ENCODE data around the gene MIA3.
"Not testable (repeated sequence)": the region's sequence is repeated elsewhere in the genome, so short reads cannot be mapped to it uniquely, and the experiment has no call there.

The MIA3 gene

DNA sequence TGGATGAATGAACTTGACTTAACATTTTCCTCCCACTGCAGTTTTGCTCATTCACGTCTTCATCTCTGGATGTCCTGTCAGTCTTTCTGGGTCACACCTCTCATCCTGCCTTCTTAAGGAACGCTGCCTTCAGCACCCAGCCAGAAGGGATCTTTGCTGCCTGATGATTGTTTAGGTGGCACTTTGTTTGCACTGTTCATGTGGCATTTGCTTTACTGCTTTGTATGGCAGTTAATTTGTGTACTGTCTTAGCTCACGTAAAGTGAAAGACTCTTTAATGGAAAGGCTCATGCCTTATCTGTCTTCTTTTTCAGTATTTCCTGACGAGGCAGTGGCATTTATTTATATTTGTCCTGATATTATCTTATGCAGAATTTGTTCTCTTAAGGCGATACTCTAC, 4.9 kb downstream of the MIA3 start:
- no peak for DNase-seq (ENCODE audit: low spot score)

DNA sequence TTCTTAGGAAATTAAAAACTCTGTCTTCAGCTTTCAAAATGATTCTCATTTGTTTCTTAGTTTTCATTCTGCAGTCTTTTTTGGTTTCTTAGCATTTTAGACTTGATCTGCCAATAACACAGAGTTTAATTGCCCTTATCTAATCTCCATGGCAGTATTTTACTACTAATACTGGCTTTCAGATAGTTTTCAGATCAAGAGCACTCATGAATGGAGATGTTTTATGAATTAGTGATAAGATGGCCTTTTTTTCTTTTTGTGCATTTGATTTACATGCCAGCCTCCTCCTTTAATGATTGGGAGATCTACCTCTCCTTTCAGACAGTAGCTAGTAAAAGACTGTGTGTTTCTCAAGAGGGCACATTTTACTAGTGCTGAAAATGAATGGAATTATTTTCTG, 5.6 kb downstream of the MIA3 start:
- DNase-seq (ENCODE audit: low spot score) = no peak

GRCh38 chr1:222624214-222624613, 6.3 kb downstream of the MIA3 start:
- no peak for DNase-seq (ENCODE audit: low spot score)

GRCh38 chr1:222627232-222627631, 9.3 kb downstream of the MIA3 start:
- DNase-seq (ENCODE audit: low spot score) = no peak

GRCh38 chr1:222629921-222630535, 12.1 kb downstream of the MIA3 start:
- no peak for DNase-seq (ENCODE audit: low spot score)

DNA sequence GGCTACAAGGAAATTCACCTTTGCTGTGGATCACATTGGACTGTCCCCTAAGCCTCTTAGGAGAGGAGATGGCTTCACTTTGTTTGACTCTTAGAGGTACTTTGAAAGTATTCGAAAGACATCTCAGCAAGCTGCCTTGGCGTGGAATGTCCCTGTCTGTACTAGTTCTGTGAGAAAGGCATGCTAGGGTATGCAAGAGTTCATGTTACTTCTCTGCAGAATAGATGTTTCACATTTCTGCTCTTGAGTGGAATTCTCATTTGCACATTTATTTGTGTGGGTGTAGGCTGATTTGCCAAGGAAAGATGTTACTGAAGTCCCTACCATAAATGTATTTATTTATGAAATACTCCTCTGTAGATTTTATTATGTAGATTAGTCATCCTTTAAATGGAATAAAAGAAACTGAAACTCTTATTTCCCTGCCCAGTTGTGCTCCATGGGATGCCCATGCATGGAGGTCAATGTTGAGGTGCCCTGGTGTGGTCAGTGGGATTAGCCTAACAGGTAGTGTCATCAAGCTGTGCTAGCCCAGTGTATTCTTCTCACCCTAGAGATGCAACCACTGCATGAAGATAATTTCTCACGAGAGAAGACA, 13.8 kb downstream of the MIA3 start:
- no peak for DNase-seq (ENCODE audit: low spot score)

DNA sequence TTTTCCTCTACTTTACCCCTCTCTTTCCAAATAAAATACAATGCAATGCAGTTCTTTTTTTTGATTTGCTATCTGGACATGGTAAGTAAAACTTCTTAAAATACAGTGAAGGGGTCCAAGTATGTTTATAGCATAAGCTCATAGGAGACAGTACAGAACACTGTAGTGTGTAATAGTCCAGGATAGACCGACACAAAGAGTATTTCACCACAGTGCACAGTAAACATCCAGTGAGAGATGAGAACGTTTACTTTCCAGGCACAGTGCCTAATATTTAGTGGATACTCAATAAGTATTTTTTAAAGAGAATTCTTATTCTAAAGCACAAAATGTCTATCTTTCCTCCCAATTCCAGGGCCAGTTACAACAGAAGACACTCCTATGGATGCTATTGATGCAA, 14.9 kb downstream of the MIA3 start:
- no peak for DNase-seq (ENCODE audit: low spot score)

DNA sequence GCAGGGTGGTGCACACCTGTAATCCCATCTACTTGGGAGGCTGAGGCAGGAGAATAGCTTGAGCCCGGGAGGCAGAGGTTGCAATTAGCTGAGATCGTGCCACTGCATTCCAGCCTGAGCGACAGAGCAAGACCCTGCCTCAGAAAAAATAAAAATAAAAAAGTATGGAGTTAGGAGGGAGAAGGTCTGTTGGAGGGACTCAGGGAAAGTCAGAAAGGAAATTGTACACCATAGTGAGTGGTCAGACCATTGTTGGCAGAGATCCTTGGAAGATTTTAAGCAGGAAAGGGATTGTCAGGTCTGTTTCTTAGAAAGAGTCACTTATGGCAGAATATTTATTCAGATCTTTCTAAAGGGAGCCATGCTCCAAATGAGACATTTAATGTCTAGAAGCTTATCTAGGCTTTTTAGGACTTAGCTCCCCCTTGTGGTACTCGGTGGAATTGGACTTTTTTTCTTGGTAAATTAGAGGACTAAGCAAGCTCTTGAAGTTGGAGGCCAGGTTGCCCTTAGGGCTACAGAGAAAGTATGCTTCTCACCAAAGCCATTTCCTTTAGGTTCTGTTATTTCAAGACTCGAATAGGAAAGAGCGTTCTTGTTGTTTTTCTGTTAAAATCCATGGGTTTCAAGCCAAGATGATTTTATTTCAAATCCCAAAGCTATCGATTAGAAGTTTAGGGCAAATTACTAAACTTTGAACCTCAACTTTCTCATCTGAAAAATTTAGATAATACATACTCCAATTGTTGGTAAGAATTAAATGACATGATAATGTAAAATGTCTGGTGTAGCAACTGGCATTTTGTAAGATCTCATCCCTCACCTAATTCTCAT, 16.5 kb downstream of the MIA3 start:
- DNase-seq (ENCODE audit: low spot score) = peak; percentile 71

GRCh38 chr1:222641269-222641948, 23.5 kb downstream of the MIA3 start:
- DNase-seq (ENCODE audit: low spot score) = no peak

DNA sequence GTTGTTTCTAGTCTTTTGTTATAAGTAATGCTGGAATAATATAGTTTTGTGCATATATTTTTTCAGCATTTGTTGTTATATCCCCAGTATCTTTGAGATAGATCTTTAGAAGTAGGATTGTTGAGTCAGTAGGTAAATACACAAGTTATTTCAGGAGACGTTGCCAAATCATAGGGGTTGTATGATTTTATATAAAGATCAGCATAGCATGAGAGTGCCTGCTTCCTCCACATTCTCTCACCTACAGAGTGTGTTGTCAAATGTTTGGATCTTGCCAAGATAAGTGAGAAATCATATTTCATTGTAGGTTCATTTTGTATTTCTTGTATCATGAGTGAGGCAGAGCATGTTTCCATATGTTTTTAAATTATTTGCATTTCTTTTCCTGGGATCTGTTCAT, 24.6 kb downstream of the MIA3 start:
- no peak for DNase-seq (ENCODE audit: low spot score)

DNA sequence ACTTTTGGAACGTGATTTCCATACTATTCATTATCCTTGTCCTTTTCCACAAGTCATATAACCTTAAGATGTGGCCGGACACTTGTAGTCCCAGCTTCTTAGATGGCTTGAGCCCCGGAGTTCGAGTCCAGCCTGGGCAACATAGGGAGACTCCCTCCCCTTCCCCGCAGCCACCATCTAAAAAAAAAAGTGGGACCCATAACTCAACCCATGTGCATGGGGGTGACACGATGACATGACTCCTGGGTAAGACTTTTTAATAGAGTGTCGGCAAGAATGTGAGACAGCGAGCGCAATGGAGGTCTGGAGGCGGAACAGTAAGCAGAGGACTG, 25.7 kb downstream of the MIA3 start:
- no peak for DNase-seq (ENCODE audit: low spot score)

- peak; percentile 98 for DNase-seq (ENCODE audit: low spot score)
Observed at GRCh38 chr1:222643938-222644635, 26.2 kb downstream of the MIA3 start.

- DNase-seq (ENCODE audit: low spot score) = no peak
Observed at GRCh38 chr1:222644636-222644980, 26.7 kb downstream of the MIA3 start.

DNA sequence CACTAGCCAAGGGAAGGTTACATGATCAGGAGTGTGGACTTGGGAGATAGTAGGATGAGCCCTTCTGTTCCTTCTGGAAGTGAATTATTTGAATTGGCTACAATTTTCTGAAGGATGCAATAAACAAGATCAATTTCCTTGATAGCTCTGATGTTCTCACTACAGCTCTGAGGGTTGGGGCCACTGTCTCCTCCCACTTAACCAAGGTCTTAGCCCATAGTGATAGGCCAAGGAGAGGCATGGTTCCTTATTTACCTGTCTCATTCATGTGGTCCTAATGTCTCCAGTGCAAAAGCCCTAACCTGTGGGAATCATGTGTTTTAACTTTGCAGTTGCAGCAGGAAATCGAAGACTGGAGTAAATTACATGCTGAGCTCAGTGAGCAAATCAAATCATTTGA, 34.8 kb downstream of the MIA3 start:
- no peak for DNase-seq (ENCODE audit: low spot score)

- DNase-seq (ENCODE audit: low spot score) = no peak
Observed at GRCh38 chr1:222653178-222653827, 35.4 kb downstream of the MIA3 start.

- DNase-seq (ENCODE audit: low spot score) = no peak
Observed at GRCh38 chr1:222654849-222655248, 37.0 kb downstream of the MIA3 start.

- DNase-seq (ENCODE audit: low spot score) = no peak
Observed at GRCh38 chr1:222656391-222657155, 38.7 kb downstream of the MIA3 start.

GRCh38 chr1:222657899-222658298, 40.0 kb downstream of the MIA3 start:
- no peak for DNase-seq (ENCODE audit: low spot score)

DNA sequence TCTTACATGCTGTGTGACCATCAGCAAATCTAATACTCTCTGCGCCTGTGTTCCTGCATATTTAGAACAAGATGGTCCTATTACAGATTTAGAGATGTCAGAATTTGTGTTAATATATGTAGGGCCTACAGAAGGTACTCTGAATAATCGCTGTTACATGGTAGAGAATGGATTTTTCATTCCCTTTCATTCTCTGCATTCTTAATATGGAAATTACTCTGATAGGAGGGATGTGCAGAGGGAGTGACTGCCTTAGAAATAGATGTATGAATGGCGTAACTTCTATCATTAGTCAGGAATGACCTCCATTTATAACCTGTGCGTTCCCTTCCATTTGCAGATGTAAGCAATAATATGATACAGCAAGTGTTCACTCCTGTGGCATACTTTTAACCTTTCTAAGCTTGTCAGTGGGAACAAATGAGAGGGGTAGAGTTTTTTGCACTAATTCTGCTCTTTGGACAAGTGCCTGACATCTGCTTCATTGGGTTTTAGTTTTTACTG, 45.6 kb downstream of the MIA3 start:
- DNase-seq (ENCODE audit: low spot score) = no peak

DNA sequence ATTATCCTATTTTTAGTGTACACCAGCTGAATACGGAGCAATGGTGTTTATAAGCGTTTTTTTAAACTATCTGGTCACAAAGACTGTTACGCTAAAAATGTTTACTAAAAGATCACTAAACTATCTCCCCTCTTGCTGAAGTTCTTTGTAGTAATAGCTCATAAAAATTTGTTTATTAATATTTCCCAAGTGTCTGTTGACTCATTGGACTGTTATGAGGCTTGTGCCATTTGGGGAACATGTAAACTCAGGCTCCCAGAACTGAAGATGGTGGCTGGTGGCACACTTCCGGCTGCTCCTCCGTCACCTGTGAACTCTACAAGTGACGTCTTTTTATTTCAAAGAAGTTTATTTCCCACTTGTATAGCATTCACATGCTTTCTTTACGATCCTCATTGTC, 48.1 kb downstream of the MIA3 start:
- no peak for DNase-seq (ENCODE audit: low spot score)

- not testable (repeated sequence) for DNase-seq (ENCODE audit: low spot score)
Observed at GRCh38 chr1:222668184-222668583, 50.3 kb downstream of the MIA3 start.
